ENCODE data around the gene SHROOM3. TPM values are rescaled to one million over a fixed set of nuclear protein-coding genes. Genes with fewer than 3 reads are reported as not detected.

SHROOM3 gene
- total and polyA plus RNA-seq, 7 donors, result 5.1 to 71.0 (median 28.2) TPM

GRCh38 chr4:76572224-76572623, 137.2 kb downstream of the SHROOM3 start:
- H3K4me1 ChIP-seq, result peaks cover 0 to 10% (median 5%) of the 10 kb centered on the region in 4 donors
- no peak overlapping the region for H3K27ac ChIP-seq
- H3K36me3 ChIP-seq, result no peaks in the 10 kb centered on the region
- DNase-seq, result no peak
- no peaks in the 10 kb centered on the region for H3K27me3 ChIP-seq
- no peak overlapping the region for H3K4me3 ChIP-seq
- H3K9me3 ChIP-seq, result no peaks in the 10 kb centered on the region
- WGBS, 2 donors, result 67 to 88% methylated on average over 2 of the region's 2 CpGs
- intact Hi-C loops (cut with DNase I), result no loop called here
- TF ChIP-seq EP300 (IDR thresholded peaks at IDR 0.05) (no peak), POLR2AphosphoS5 (IDR thresholded peaks at IDR 0.05) (no peak), POLR2A (IDR thresholded peaks at IDR 0.05) (no peak)
- TF ChIP-seq, protein P1, sequence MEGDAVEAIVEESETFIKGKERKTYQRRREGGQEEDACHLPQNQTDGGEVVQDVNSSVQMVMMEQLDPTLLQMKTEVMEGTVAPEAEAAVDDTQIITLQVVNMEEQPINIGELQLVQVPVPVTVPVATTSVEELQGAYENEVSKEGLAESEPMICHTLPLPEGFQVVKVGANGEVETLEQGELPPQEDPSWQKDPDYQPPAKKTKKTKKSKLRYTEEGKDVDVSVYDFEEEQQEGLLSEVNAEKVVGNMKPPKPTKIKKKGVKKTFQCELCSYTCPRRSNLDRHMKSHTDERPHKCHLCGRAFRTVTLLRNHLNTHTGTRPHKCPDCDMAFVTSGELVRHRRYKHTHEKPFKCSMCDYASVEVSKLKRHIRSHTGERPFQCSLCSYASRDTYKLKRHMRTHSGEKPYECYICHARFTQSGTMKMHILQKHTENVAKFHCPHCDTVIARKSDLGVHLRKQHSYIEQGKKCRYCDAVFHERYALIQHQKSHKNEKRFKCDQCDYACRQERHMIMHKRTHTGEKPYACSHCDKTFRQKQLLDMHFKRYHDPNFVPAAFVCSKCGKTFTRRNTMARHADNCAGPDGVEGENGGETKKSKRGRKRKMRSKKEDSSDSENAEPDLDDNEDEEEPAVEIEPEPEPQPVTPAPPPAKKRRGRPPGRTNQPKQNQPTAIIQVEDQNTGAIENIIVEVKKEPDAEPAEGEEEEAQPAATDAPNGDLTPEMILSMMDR (IDR thresholded peaks at IDR 0.05), result no peak

DNA sequence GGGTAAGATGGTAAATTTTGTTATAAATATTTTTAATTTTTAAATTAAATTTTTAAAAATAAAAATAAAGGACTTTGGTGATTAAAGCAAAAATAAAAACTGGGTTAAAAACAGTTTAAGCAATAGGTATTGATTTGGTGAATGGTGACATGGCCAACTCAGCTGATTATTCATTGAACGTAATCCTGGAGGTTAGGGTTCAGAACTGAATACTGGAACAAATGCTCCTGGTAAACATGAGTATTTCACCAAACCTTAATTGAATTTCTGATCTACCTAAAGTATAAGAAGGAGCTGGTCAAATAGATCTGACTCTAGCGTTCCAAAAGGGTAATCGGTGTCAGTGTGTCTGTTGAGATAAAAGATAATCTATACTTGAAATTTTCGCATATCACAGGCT, 141.8 kb downstream of the SHROOM3 start:
- no peaks in the 10 kb centered on the region for H3K9me3 ChIP-seq
- DNase-seq, result no peak
- intact Hi-C loops (cut with DNase I), result no loop called here
- 97% methylated on average over 4 of the region's 4 CpGs for WGBS, 2 donors
- H3K36me3 ChIP-seq, result no peaks in the 10 kb centered on the region
- no peaks in the 10 kb centered on the region for H3K4me1 ChIP-seq
- H3K4me3 ChIP-seq, result no peak overlapping the region
- no peak overlapping the region for H3K27ac ChIP-seq
- no peak for TF ChIP-seq POLR2AphosphoS5 (IDR thresholded peaks at IDR 0.05)
- TF ChIP-seq EP300 (IDR thresholded peaks at IDR 0.05), result no peak
- TF ChIP-seq POLR2A (IDR thresholded peaks at IDR 0.05), result no peak
- TF ChIP-seq, protein P1 (IDR thresholded peaks at IDR 0.05), result no peak
- H3K27me3 ChIP-seq, result no peaks in the 10 kb centered on the region

DNA sequence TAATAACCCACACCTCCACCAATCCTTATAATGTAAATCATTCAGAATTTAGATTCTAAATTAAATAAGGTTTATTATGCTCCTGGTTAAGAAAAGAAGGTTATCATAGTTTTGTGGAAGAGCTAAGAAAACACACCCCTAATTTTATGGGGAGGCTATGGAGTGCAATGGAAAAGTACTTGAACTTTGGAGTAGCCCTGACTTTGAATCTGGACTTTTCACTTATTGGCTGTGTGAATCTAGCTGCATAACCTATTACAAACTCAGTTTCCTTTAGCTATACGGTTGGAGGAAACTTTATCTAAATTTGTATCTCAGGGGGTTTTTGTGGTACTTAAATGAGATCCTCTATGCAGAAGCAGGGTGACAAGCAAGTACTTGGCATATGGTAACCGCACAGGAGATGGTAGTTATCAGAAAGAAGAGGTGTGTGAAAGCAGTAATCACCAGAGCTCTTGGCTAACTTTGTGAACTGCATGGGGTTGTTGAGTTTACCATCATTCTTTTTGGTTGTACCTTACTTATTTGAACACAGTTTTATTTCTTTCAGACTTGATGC, 143.1 kb downstream of the SHROOM3 start:
- Histone ChIP-seq H3K36me3 (no peaks in the 10 kb centered on the region), H3K4me3 (no peak overlapping the region), H3K9me3 (no peaks in the 10 kb centered on the region), H3K4me1 (no peaks in the 10 kb centered on the region), H3K27ac (no peak overlapping the region), H3K27me3 (no peaks in the 10 kb centered on the region)
- no peak for TF ChIP-seq POLR2AphosphoS5 (IDR thresholded peaks at IDR 0.05)
- TF ChIP-seq POLR2A (IDR thresholded peaks at IDR 0.05), result no peak
- TF ChIP-seq EP300 (IDR thresholded peaks at IDR 0.05), result no peak
- TF ChIP-seq, protein P1 (IDR thresholded peaks at IDR 0.05), result no peak
- intact Hi-C loops (cut with DNase I), result no loop called here
- DNase-seq, result no peak
- WGBS, 2 donors, result 47 to 56% methylated on average over 2 of the region's 2 CpGs

GRCh38 chr4:76579596-76580375, 144.8 kb downstream of the SHROOM3 start:
- TF ChIP-seq, protein P1 (IDR thresholded peaks at IDR 0.05), result no peak
- TF ChIP-seq POLR2A (IDR thresholded peaks at IDR 0.05) (no peak), POLR2AphosphoS5 (IDR thresholded peaks at IDR 0.05) (no peak), EP300 (IDR thresholded peaks at IDR 0.05) (no peak)
- no peak for DNase-seq
- Histone ChIP-seq H3K36me3 (no peaks in the 10 kb centered on the region), H3K27ac (no peak overlapping the region), H3K27me3 (no peaks in the 10 kb centered on the region), H3K4me3 (no peak overlapping the region), H3K4me1 (peaks cover 0 to 15% (median 10%) of the 10 kb centered on the region in 4 donors), H3K9me3 (no peaks in the 10 kb centered on the region)
- intact Hi-C loops (cut with DNase I), result no loop called here
- WGBS, 2 donors, result 18 to 69% methylated on average over 14 of the region's 14 CpGs
